Occipital lobe (tissue), 2 donors: ENCODE data around the gene GNA12. TPM values are rescaled to one million over a fixed set of nuclear protein-coding genes. Genes with fewer than 3 reads are reported as not detected.
"Not testable (repeated sequence)": the region's sequence is repeated elsewhere in the genome, so short reads cannot be mapped to it uniquely, and the experiment has no call there.

Source experiments
- DNase-seq: peaks from one replicate; lab custom pipeline; 2025; lab: John Stamatoyannopoulos, UW
- total RNA-seq: library from RNA; depleted of rRNA; stranded (reverse); fragments of >200 nt; gene quantifications from one replicate; pipeline ENCODE4 v1.2.3, GENCODE V29; 2014

The GNA12 gene
- total RNA-seq, 1 donor from 2014 or later = 15.3 TPM

- DNase-seq = not testable (repeated sequence)
Measured at GRCh38 chr7:2678454-2678853, 165.7 kb downstream of the GNA12 start.

Other genes starting within 250 kb of the GNA12 start
- 31.5 TPM for gene TTYH3, start 212.3 kb downstream of the GNA12 start, total RNA-seq
- gene AMZ1, start 156.1 kb downstream of the GNA12 start, total RNA-seq = 2.2 TPM
- 0.31 TPM for gene CARD11, start 199.6 kb upstream of the GNA12 start, total RNA-seq